Stimulated activated CD4-positive, alpha-beta T cell treated with anti-CD3 and anti-CD28 coated beads, Interleukin-1b, Interleukin-23, amount 100 ng/mL, for 48 hours (primary cell): ENCODE results near the gene HSPA6.
"Not testable (repeated sequence)": the region's sequence is repeated elsewhere in the genome, so short reads cannot be mapped to it uniquely, and the experiment has no call there.

Experiments used
- DNase-seq: peaks from one replicate; pipeline ENCODE4 v3.0.0-alpha.2; 2020

HSPA6 gene

GRCh38 chr1:161571703-161572102, 47.4 kb downstream of the HSPA6 start:
- not testable (repeated sequence) for DNase-seq
